IMR-90 (cell line): Measurements from ENCODE around the gene MRPS24. TPM values are rescaled to one million over a fixed set of nuclear protein-coding genes. Genes with fewer than 3 reads are reported as not detected.

Experiments
- ATAC-seq: fragments of 200-7000 bp; cut with Tn5 transposase; 2 replicates; pipeline ENCODE4 v1.9.1; 2020; ENCODE audit warnings: low read depth, mild to moderate bottlenecking, moderate library complexity
- BruUV-seq: library from RNA; stranded (reverse); fragments of 400-500 nt; replicated peaks from 2 replicates; lab custom pipeline; 2021; lab: Mats Ljungman, UMichigan
- CTCF ChIA-PET: fragments of 300-600 bp; formaldehyde crosslinking; extraction: SDS; loops from one replicate; lab custom pipeline; 2021; ENCODE audit warnings: antibody characterized with exemption; lab: Yijun Ruan, JAX
- POLR2A ChIA-PET: fragments of 300-600 bp; sonication (Branson Sonifier 250); formaldehyde crosslinking; loops from one replicate; lab custom pipeline; 2022; ENCODE audit warnings: antibody characterized with exemption; ENCODE audit not compliant: unreplicated experiment; lab: Charles Lee
- DNase-seq: peaks from one replicate; pipeline ENCODE4 v3.0.0; 2013
- H2AFZ ChIP-seq: replicated peaks from 2 replicates; pipeline ENCODE3; 2013; ENCODE audit warnings: low read length, mild to moderate bottlenecking; ENCODE audit not compliant: poor library complexity
- H2AK5ac ChIP-seq: 2 replicates; pipeline ENCODE4 v1.6.1; 2013; ENCODE audit warnings: low read depth, low read length, inconsistent platforms
- H2AK9ac ChIP-seq: replicated peaks from 2 replicates; pipeline ENCODE3; 2013; ENCODE audit warnings: mild to moderate bottlenecking, low read depth, low read length, moderate library complexity; ENCODE audit not compliant: poor library complexity
- H2BK120ac ChIP-seq: 2 replicates; pipeline ENCODE4 v1.6.1; 2013; ENCODE audit warnings: low read depth, low read length, inconsistent platforms
- H2BK15ac ChIP-seq: 3 replicates; pipeline ENCODE4 v1.6.1; 2013; ENCODE audit warnings: low read depth, low read length, inconsistent platforms
- H2BK20ac ChIP-seq: 2 replicates; pipeline ENCODE4 v1.6.1; 2013; ENCODE audit warnings: low read depth, mild to moderate bottlenecking, inconsistent platforms, low read length, moderate library complexity
- H2BK5ac ChIP-seq: 2 replicates; pipeline ENCODE4 v1.6.1; 2013; ENCODE audit warnings: mild to moderate bottlenecking, low read depth, low read length, inconsistent platforms; ENCODE audit not compliant: poor library complexity, severe bottlenecking
- H3K14ac ChIP-seq: replicated peaks from 2 replicates; pipeline ENCODE4 v1.6.1; 2013; ENCODE audit warnings: low read depth, low read length, inconsistent platforms
- H3K18ac ChIP-seq: 2 replicates; pipeline ENCODE4 v1.6.1; 2013; ENCODE audit warnings: low read depth, low read length, control low read depth
- H3K23ac ChIP-seq: 2 replicates; pipeline ENCODE4 v1.6.1; 2013; ENCODE audit warnings: low read depth, low read length, inconsistent platforms
- H3K27ac ChIP-seq: 2 replicates; pipeline ENCODE4 v1.5.1; 2013; ENCODE audit warnings: mild to moderate bottlenecking, control low read depth, low read length; ENCODE audit not compliant: insufficient read depth
- H3K27me3 ChIP-seq: 2 replicates; pipeline ENCODE4 v1.6.1; 2013; ENCODE audit warnings: low read length; ENCODE audit not compliant: control insufficient read depth, insufficient read depth
- H3K36me3 ChIP-seq: 2 replicates; pipeline ENCODE4 v1.6.1; 2013; ENCODE audit warnings: low read length, mixed read lengths; ENCODE audit not compliant: control insufficient read depth, insufficient read depth
- H3K4ac ChIP-seq: 2 replicates; pipeline ENCODE4 v1.6.1; 2013; ENCODE audit warnings: low read depth, low read length, inconsistent platforms
- H3K4me1 ChIP-seq: 2 replicates; pipeline ENCODE4 v1.6.1; 2013; ENCODE audit warnings: low read length, mixed read lengths; ENCODE audit not compliant: control insufficient read depth, insufficient read depth
- H3K4me2 ChIP-seq: 2 replicates; pipeline ENCODE4 v1.6.1; 2013; ENCODE audit warnings: low read depth, mild to moderate bottlenecking, control low read depth, low read length, moderate library complexity
- H3K4me3 ChIP-seq: 2 replicates; pipeline ENCODE4 v1.5.1; 2013; ENCODE audit warnings: low read depth, mild to moderate bottlenecking, control low read depth, low read length, moderate library complexity; ENCODE audit not compliant: insufficient read depth
- H3K56ac ChIP-seq: 2 replicates; pipeline ENCODE4 v1.6.1; 2013; ENCODE audit warnings: low read length, inconsistent platforms; ENCODE audit not compliant: insufficient read depth; ENCODE audit errors: extremely low read depth
- H3K79me1 ChIP-seq, 2 experiments: 2 replicates each; pipeline ENCODE4 v1.6.1; 2013; ENCODE audit warnings: low read length in 2 of 2, inconsistent platforms in 1 of 2, low read depth in 1 of 2
- H3K9ac ChIP-seq: 2 replicates; pipeline ENCODE4 v1.6.1; 2013; ENCODE audit warnings: low read depth, low read length, control low read depth
- H3K9me1 ChIP-seq: 2 replicates; pipeline ENCODE4 v1.6.1; 2013; ENCODE audit warnings: low read length, inconsistent platforms; ENCODE audit not compliant: insufficient read depth
- H3K9me3 ChIP-seq: 2 replicates; pipeline ENCODE4 v1.6.1; 2013; ENCODE audit warnings: low read length; ENCODE audit not compliant: control insufficient read depth, insufficient read depth
- H4K20me1 ChIP-seq: 2 replicates; pipeline ENCODE4 v1.6.1; 2013; ENCODE audit warnings: low read length, inconsistent platforms; ENCODE audit not compliant: insufficient read depth
- H4K5ac ChIP-seq: 2 replicates; pipeline ENCODE4 v1.6.1; 2013; ENCODE audit warnings: mild to moderate bottlenecking, low read depth, low read length, control low read depth
- H4K8ac ChIP-seq, 2 experiments: 2 replicates each; pipeline ENCODE4 v1.6.1; 2013; ENCODE audit warnings: low read depth in 2 of 2, low read length in 2 of 2, control low read depth in 1 of 2, inconsistent platforms in 1 of 2
- H4K91ac ChIP-seq: 2 replicates; pipeline ENCODE4 v1.6.1; 2013; ENCODE audit warnings: low read depth, low read length, inconsistent platforms; ENCODE audit not compliant: insufficient read depth
- BHLHE40 ChIP-seq: fragments of 150-350 bp; IDR thresholded peaks from 2 replicates; pipeline ENCODE4 v1.6.1; 2016; ENCODE audit warnings: mild to moderate bottlenecking, low read depth, low read length
- CEBPB ChIP-seq: IDR thresholded peaks from 2 replicates; pipeline ENCODE4 v1.6.1; 2012; ENCODE audit warnings: low read depth, low read length, improper control_type of control experiment
- CHD1 ChIP-seq: IDR thresholded peaks from 2 replicates; pipeline ENCODE4 v1.6.1; 2012; ENCODE audit warnings: low read depth, low read length, improper control_type of control experiment
- CTCF ChIP-seq: conservative IDR thresholded peaks from 2 replicates; pipeline ENCODE4 v1.5.1; 2012; ENCODE audit warnings: mild to moderate bottlenecking, low read depth, low read length, improper control_type of control experiment
- ELK1 ChIP-seq: fragments of 150-350 bp; IDR thresholded peaks from 2 replicates; pipeline ENCODE4 v1.6.1; 2016; ENCODE audit warnings: low read depth, mild to moderate bottlenecking, low read length, moderate library complexity, borderline replicate concordance
- FOS ChIP-seq: fragments of 150-350 bp; IDR thresholded peaks from 2 replicates; pipeline ENCODE4 v1.6.1; 2016; ENCODE audit warnings: low read depth, low read length
- MAFK ChIP-seq: IDR thresholded peaks from 2 replicates; pipeline ENCODE4 v1.6.1; 2012; ENCODE audit warnings: low read depth, low read length, improper control_type of control experiment
- MAZ ChIP-seq: IDR thresholded peaks from 2 replicates; pipeline ENCODE4 v1.6.1; 2012; ENCODE audit warnings: low read depth, mild to moderate bottlenecking, low read length, improper control_type of control experiment, moderate library complexity, borderline replicate concordance
- MXI1 ChIP-seq: IDR thresholded peaks from 2 replicates; pipeline ENCODE4 v1.6.1; 2012; ENCODE audit warnings: low read depth, mild to moderate bottlenecking, low read length, moderate library complexity, borderline replicate concordance
- NFE2L2 ChIP-seq: fragments of 150-350 bp; IDR thresholded peaks from 2 replicates; pipeline ENCODE4 v1.6.1; 2016; ENCODE audit warnings: low read depth, mild to moderate bottlenecking, low read length
- POLR2A ChIP-seq: IDR thresholded peaks from 2 replicates; pipeline ENCODE4 v1.6.1; 2012; ENCODE audit warnings: mild to moderate bottlenecking, low read depth, low read length
- RAD21 ChIP-seq: IDR thresholded peaks from 2 replicates; pipeline ENCODE4 v1.6.1; 2012; ENCODE audit warnings: low read length, improper control_type of control experiment
- RCOR1 ChIP-seq: IDR thresholded peaks from 2 replicates; pipeline ENCODE4 v1.6.1; 2012; ENCODE audit warnings: mild to moderate bottlenecking, low read length, improper control_type of control experiment; ENCODE audit not compliant: insufficient replicate concordance
- RFX5 ChIP-seq: IDR thresholded peaks from 2 replicates; pipeline ENCODE4 v1.8.0; 2012; ENCODE audit warnings: low read depth, mild to moderate bottlenecking, low read length, moderate library complexity
- SMC3 ChIP-seq: fragments of 150-350 bp; IDR thresholded peaks from 2 replicates; pipeline ENCODE4 v1.6.1; 2016; ENCODE audit warnings: low read depth, mild to moderate bottlenecking, antibody characterized with exemption, low read length, moderate library complexity
- USF2 ChIP-seq: fragments of 150-350 bp; IDR thresholded peaks from 2 replicates; pipeline ENCODE4 v1.6.1; 2017; ENCODE audit warnings: mild to moderate bottlenecking, antibody characterized with exemption, low read length, low read depth
- WGBS, 2 experiments: methylation state at CpG; one replicate each; pipeline versions ENCODE4 v1.1.5 to v1.1.7; 2013; ENCODE audit warnings: missing lambda C conversion rate in 2 of 2; ENCODE audit not compliant: insufficient read length in 1 of 2; ENCODE audit errors: extremely low coverage in 2 of 2; 5-methylcytosine and 5-hydroxymethylcytosine counted together
- dilution Hi-C: fragments of 300-500 bp; cut with HindIII; formaldehyde crosslinking; loops from one replicate; pipeline ENCODE4 v1.14.3; 2018; ENCODE audit warnings: low sequenced_read_pairs; ENCODE audit not compliant: unreplicated experiment
- in situ Hi-C: fragments of 300-500 bp; cut with MboI; formaldehyde crosslinking; loops from 3 replicates; pipeline ENCODE4 v1.14.3; 2019; ENCODE audit warnings: low sequenced_read_pairs, inconsistent platforms, mixed read lengths
- intact Hi-C: fragments of 100-400 bp; cut with micrococcal nuclease; formaldehyde crosslinking; loops from 2 replicates; pipeline ENCODE4 v1.10.0; 2022
- polyA plus RNA-seq, 3 experiments: library from polyadenylated mRNA; depleted of rRNA; stranded (reverse); fragments of >200 nt; gene quantifications; 2 replicates each; pipeline ENCODE4 v1.2.3, GENCODE V29; 2012; ENCODE audit warnings: low replicate concordance in 1 of 3
- total RNA-seq: library from RNA; depleted of rRNA; stranded (reverse); fragments of >200 nt; gene quantifications from 2 replicates; pipeline ENCODE4 v1.2.3, GENCODE V29; 2012

The MRPS24 gene
- total and polyA plus RNA-seq, 2 of the 4 experiments (the other 2 are of a cell fraction) = 151 to 266 TPM

DNA sequence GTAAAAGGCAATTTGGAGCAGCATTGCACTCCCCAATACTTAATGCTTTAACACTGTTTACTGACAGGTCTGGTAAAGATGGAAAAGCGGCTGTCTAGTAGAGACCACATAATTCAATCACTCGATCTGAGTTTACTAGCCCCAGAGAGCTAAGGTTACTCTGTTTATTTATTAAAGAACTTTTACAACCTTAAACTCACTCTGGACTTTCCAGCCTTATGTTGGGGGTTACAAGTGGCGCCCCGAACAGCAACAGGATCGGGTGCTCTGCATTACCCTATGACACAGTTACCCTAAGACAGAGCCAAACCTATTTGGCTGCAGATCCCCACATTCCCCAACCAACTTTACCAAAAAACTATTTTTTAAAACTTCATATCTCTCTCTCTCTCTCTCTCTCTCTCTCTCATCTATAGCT, 43.9 kb downstream of the MRPS24 start:
- Histone ChIP-seq H3K4me2 (no peak overlapping the region), H3K79me1 (no peaks in the 10 kb centered on the region), H2BK20ac (no peak overlapping the region), H3K9me3 (no peaks in the 10 kb centered on the region; the same call in 1 of the 2 replicates), H4K20me1 (no peaks in the 10 kb centered on the region), H3K14ac (no peak overlapping the region), H3K23ac (no peak overlapping the region), H3K4me3 (no peak overlapping the region), H4K8ac (no peak overlapping the region), H2BK5ac (no peak overlapping the region), H4K91ac (no peak overlapping the region), H2BK15ac (no peak overlapping the region), H3K27ac (no peak overlapping the region), H2AK5ac (no peak overlapping the region), H3K18ac (no peak overlapping the region), H3K4me1 (no peaks in the 10 kb centered on the region), H2AK9ac (no peak overlapping the region), H3K9ac (no peak overlapping the region), H3K4ac (no peak overlapping the region), H3K36me3 (no peaks in the 10 kb centered on the region), H2BK120ac (no peak overlapping the region), H4K5ac (no peak overlapping the region), H3K56ac (no peak overlapping the region), H3K27me3 (peaks cover 45% of the 10 kb centered on the region), H3K9me1 (no peaks in the 10 kb centered on the region; the same call in 1 of the 2 replicates), H2AFZ (no peak overlapping the region)
- DNase-seq (no peak), ATAC-seq (no peak)
- in situ Hi-C loops (loop anchor here (25.0 kb wide), 1 partner anchor 888 kb away; the partner anchor contains the start of genes MRPL32 and PSMA2), dilution Hi-C loops (no loop called here), intact Hi-C loops (no loop called here)
- ChIA-PET POLR2A (no interaction called here), CTCF (interaction anchor here (1.0 kb wide), 1 partner anchor 13 kb away, joined by 3 read pairs; no protein-coding TSS in a partner anchor)
- no CpG with 5 or more reads among the region's 5 CpGs for WGBS, 2 experiments
- no TSS peak for BruUV-seq
- TF ChIP-seq NFE2L2 = no peak
- TF ChIP-seq MAZ = no peak
- TF ChIP-seq POLR2A = no peak
- no peak for TF ChIP-seq FOS
- TF ChIP-seq SMC3 = no peak
- no peak for TF ChIP-seq RAD21
- TF ChIP-seq CEBPB = no peak
- no peak for TF ChIP-seq RCOR1
- no peak for TF ChIP-seq MAFK
- no peak for TF ChIP-seq BHLHE40
- no peak for TF ChIP-seq ELK1
- TF ChIP-seq RFX5 = no peak
- TF ChIP-seq CHD1 = no peak
- no peak for TF ChIP-seq USF2
- no peak for TF ChIP-seq MXI1
- no peak for TF ChIP-seq CTCF
